LNCaP clone FGC (cell line): ENCODE results near the gene PLEKHA1.

Experiments
- DNase-seq: peaks from one replicate; pipeline ENCODE4 v3.0.0-alpha.2; 2011; ENCODE audit warnings: low read depth
- H3K4me3 ChIP-seq: 2 replicates; pipeline ENCODE4 v1.5.1; 2011; ENCODE audit warnings: mild to moderate bottlenecking, low read depth, low read length, control low read depth
- TF ChIP-seq, protein P1 (sequence below): IDR thresholded peaks from 2 replicates; pipeline ENCODE4 v1.5.1; 2012; ENCODE audit warnings: mild to moderate bottlenecking; ENCODE audit not compliant: control insufficient read depth, insufficient read depth; ENCODE audit errors: extremely low read depth

PLEKHA1 gene

DNA sequence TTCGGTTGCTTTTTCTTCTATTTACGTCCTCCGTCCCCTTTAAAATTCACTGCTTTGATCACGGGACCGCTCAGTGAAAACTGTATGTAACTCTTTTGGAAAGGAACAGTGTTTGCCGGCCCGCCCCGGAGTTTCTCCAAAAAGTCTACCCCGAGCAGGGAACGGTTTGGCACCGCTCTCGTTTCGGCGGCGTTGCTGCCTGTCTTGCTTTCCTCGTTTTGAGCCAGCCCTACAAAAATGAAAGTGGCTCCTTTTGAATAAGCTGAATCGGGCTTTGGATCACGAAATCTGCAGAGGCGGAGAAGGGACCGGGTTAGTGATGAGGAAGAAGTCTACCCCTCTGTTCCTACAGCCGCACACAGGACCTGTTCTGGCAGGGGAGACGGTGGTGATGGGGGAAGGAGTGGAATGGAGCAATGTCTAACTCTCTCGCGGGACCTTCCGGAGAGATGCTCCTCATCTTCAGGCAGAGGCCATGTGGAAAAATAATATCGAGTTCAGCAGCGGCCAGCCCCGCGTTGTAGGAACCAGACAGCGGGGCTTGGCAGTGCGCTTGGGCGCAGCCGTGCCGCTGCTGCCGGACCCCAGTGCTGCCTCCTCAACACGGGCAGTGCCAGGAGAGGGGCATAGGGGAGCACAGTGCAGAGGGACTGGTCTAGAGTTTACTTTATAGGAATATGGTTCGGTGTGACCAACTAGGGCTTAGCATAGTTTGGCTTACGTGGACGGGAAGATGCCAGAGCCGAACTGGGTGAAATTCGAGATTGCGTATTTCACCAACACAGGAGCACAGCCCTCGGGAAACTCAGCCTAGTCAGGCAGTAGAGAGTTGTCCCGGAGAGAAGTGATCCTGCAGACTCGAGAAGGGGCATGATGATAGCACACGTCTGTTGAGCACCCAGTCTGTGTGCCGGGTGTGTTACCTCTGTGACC, 88.3 kb downstream of the PLEKHA1 start:
- peak overlapping the region; percentile 47 for H3K4me3 ChIP-seq
- TF ChIP-seq, protein P1, sequence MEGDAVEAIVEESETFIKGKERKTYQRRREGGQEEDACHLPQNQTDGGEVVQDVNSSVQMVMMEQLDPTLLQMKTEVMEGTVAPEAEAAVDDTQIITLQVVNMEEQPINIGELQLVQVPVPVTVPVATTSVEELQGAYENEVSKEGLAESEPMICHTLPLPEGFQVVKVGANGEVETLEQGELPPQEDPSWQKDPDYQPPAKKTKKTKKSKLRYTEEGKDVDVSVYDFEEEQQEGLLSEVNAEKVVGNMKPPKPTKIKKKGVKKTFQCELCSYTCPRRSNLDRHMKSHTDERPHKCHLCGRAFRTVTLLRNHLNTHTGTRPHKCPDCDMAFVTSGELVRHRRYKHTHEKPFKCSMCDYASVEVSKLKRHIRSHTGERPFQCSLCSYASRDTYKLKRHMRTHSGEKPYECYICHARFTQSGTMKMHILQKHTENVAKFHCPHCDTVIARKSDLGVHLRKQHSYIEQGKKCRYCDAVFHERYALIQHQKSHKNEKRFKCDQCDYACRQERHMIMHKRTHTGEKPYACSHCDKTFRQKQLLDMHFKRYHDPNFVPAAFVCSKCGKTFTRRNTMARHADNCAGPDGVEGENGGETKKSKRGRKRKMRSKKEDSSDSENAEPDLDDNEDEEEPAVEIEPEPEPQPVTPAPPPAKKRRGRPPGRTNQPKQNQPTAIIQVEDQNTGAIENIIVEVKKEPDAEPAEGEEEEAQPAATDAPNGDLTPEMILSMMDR, result no peak
- DNase-seq, result no peak

DNA sequence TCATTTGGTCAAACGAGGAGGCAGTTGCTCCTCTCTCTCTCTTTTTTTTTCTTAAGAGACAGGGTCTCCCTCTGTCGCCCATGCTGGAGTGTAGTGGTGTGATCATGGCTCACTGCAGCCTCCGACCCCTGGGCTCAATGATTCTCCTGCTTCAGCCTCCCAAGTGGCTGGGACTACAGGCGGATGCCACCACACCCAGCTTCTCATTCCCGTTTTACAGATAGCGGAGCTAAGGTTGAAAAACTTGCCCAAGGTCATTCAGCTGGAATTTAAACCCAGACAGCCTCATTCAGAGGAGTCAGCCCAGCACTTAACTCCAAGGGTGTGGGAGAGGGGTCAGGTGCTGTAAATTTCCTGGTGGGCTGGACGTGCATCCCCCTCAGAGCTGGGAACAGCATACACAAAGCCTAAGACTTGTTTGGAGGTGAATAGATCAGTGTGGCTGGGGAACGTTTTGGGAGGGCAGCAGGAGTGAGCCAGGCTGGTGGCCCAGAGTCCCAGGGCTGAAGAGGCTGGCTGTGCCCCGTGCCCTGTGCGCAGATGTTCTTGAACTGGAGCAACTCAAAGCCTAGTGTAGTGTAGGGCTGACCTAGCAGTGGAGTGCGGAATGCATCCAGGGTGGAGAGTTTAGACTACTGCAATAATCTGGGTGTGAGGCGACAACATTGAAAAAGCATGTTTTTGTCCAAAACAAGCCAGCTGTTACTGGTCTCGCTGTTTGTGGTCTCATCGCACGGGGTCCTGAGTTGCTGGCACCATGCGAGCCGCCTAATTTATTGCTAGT, 89.2 kb downstream of the PLEKHA1 start:
- DNase-seq, result no peak
- TF ChIP-seq, protein P1, result no peak
- H3K4me3 ChIP-seq, result no peak overlapping the region

DNA sequence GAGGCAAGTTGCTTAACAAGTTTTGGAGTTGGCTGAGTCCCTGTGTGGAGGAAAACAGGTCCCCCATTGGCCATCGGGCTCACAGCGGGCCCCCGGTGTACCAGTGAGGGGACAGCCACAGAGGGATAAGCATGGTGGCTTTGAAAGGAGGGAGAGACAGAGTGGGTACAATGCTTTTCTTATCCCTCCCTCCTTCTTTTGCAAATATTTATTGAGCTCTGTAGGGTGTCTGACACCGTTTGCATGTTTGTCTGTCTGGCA, 89.7 kb downstream of the PLEKHA1 start:
- no peak overlapping the region for H3K4me3 ChIP-seq
- TF ChIP-seq, protein P1, result no peak
- DNase-seq, result no peak

DNA sequence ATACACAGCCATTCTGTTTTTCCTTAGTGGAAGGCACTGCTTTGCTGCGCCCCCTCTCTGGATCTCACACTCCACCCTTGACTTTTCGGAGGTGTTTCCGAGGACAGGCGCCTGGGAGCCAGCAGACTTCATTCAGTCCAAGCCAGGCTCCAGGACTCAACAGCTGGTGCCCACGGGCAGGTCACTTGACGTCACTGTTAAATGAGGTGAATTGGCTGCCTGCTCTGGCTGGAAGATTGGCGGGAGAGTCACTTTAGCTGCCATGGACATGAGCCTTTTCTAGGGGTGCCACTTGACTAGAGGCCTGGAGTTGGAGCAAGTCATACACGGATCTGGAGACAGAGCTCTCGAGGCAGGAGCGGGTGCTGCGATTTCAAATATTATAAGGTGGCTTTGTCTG, 90.1 kb downstream of the PLEKHA1 start:
- no peak overlapping the region for H3K4me3 ChIP-seq
- TF ChIP-seq, protein P1, result no peak
- DNase-seq, result no peak

DNA sequence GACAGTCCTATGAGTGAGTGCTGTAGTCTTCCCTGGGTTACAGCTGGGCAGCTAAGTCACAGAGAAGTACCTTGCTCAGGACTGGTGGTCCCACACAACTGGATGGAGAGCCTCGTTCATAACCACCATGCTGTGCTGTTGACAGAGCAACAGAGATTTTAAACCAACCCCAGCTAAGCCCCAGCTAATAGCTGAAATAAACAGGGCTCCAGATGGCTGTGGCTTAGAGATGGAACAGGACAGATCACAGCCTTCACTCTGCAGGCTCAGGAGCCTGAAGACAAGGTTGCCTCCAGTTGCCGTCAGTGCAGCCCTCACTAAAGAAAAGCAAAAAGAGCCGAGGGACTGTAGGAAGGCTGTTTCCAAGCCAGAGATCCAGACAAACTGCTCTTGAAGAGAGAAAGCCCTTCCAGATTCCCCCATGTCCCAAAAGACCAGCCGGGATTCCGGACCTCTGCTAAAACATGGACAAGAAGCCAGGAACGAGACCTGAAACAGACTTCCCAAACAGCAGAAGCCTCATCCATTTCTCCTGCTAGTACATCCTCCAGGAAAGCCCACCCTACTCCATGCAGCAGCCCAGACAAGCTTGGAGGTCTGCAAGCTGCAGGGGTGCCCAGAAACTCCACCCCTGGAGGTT, 91.0 kb downstream of the PLEKHA1 start:
- TF ChIP-seq, protein P1, result no peak
- no peak for DNase-seq
- H3K4me3 ChIP-seq, result no peak overlapping the region

DNA sequence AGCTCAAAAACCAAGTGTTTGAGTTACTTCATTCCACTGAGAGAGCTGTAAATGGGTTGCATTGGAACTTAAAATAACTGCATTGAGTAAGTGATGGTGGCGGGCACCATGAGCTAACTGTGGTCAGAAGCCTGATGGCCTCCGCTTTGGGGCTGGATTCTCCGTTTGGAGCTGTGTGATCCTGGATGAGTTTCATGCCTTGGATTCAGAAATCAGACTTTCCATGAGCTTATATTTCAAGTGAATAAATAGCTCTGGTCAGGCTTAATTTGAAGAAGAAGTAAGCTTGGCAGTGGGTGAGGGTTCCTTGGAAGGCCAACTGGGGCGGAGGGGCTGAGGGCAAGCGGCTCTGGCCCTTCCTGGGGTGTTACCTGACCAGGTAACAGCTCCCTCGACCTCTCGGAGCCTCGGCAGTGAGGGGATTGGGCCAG, 92.5 kb downstream of the PLEKHA1 start:
- H3K4me3 ChIP-seq, result no peak overlapping the region
- TF ChIP-seq, protein P1, result no peak
- no peak for DNase-seq
